Measurements from ENCODE around the gene PHF12. TPM values are rescaled to one million over a fixed set of nuclear protein-coding genes. Genes with fewer than 3 reads are reported as not detected.

Gene PHF12
- total and polyA plus RNA-seq, 9 donors = 16.5 to 37.1 (median 32.5) TPM

GRCh38 chr17:28956861-28957260, 5.5 kb upstream of the PHF12 start:
- WGBS (ENCODE audit: insufficient coverage) = 93% methylated on average over 2 of the region's 3 CpGs
- H3K27me3 ChIP-seq (ENCODE audit: control insufficient read depth, insufficient read depth, low read length) = no peaks in the 10 kb centered on the region
- peaks cover 13% of the 10 kb centered on the region for H3K4me1 ChIP-seq (ENCODE audit: control insufficient read depth, insufficient read depth, low read length)
- no peak overlapping the region for H3K4me3 ChIP-seq (ENCODE audit: low read length)
- H3K36me3 ChIP-seq (ENCODE audit: control insufficient read depth, insufficient read depth, low read length) = no peaks in the 10 kb centered on the region
- no peak for DNase-seq
- H3K27ac ChIP-seq (ENCODE audit: low read length) = no peak overlapping the region
- H3K9me3 ChIP-seq (replicated peaks; ENCODE audit: control insufficient read depth, low read depth, low read length) = no peaks in the 10 kb centered on the region

GRCh38 chr17:28956112-28956511, 4.8 kb upstream of the PHF12 start:
- H3K36me3 ChIP-seq (ENCODE audit: control insufficient read depth, insufficient read depth, low read length) = no peaks in the 10 kb centered on the region
- no peak overlapping the region for H3K4me3 ChIP-seq (ENCODE audit: low read length)
- H3K9me3 ChIP-seq (replicated peaks; ENCODE audit: control insufficient read depth, low read depth, low read length) = no peaks in the 10 kb centered on the region
- 24% methylated on average over 3 of the region's 7 CpGs for WGBS (ENCODE audit: insufficient coverage)
- DNase-seq = no peak
- H3K27ac ChIP-seq (ENCODE audit: low read length) = no peak overlapping the region
- no peaks in the 10 kb centered on the region for H3K27me3 ChIP-seq (ENCODE audit: control insufficient read depth, insufficient read depth, low read length)
- H3K4me1 ChIP-seq (ENCODE audit: control insufficient read depth, insufficient read depth, low read length) = peaks cover 13% of the 10 kb centered on the region

- no peaks in the 10 kb centered on the region for H3K27me3 ChIP-seq (ENCODE audit: control insufficient read depth, insufficient read depth, low read length)
Observed at GRCh38 chr17:28955408-28955807, 4.1 kb upstream of the PHF12 start.

GRCh38 chr17:28954886-28955285, 3.6 kb upstream of the PHF12 start:
- H3K36me3 ChIP-seq (ENCODE audit: control insufficient read depth, insufficient read depth, low read length) = no peaks in the 10 kb centered on the region
- no peak overlapping the region for H3K4me3 ChIP-seq (ENCODE audit: low read length)
- H3K27me3 ChIP-seq (ENCODE audit: control insufficient read depth, insufficient read depth, low read length) = no peaks in the 10 kb centered on the region
- DNase-seq = no peak
- WGBS (ENCODE audit: insufficient coverage) = 100% methylated on average over 1 of the region's 2 CpGs
- H3K9me3 ChIP-seq (replicated peaks; ENCODE audit: control insufficient read depth, low read depth, low read length) = no peaks in the 10 kb centered on the region
- peaks cover 13% of the 10 kb centered on the region for H3K4me1 ChIP-seq (ENCODE audit: control insufficient read depth, insufficient read depth, low read length)
- H3K27ac ChIP-seq (ENCODE audit: low read length) = no peak overlapping the region

More at GRCh38 chr17:28955408-28955807, 4.1 kb upstream of the PHF12 start:
- DNase-seq = no peak
- H3K9me3 ChIP-seq (replicated peaks; ENCODE audit: control insufficient read depth, low read depth, low read length) = no peaks in the 10 kb centered on the region
- peaks cover 13% of the 10 kb centered on the region for H3K4me1 ChIP-seq (ENCODE audit: control insufficient read depth, insufficient read depth, low read length)
- no peak overlapping the region for H3K4me3 ChIP-seq (ENCODE audit: low read length)
- WGBS (ENCODE audit: insufficient coverage) = 84% methylated on average over 3 of the region's 5 CpGs
- no peaks in the 10 kb centered on the region for H3K36me3 ChIP-seq (ENCODE audit: control insufficient read depth, insufficient read depth, low read length)
- no peak overlapping the region for H3K27ac ChIP-seq (ENCODE audit: low read length)

GRCh38 chr17:28953444-28954118, 2.3 kb upstream of the PHF12 start:
- no peak overlapping the region for H3K27ac ChIP-seq (ENCODE audit: low read length)
- peak; percentile 71 for DNase-seq
- no peaks in the 10 kb centered on the region for H3K9me3 ChIP-seq (replicated peaks; ENCODE audit: control insufficient read depth, low read depth, low read length)
- H3K4me3 ChIP-seq (ENCODE audit: low read length) = no peak overlapping the region
- H3K27me3 ChIP-seq (ENCODE audit: control insufficient read depth, insufficient read depth, low read length) = no peaks in the 10 kb centered on the region
- H3K36me3 ChIP-seq (ENCODE audit: control insufficient read depth, insufficient read depth, low read length) = no peaks in the 10 kb centered on the region
- H3K4me1 ChIP-seq (ENCODE audit: control insufficient read depth, insufficient read depth, low read length) = peaks cover 13% of the 10 kb centered on the region
- WGBS (ENCODE audit: insufficient coverage) = 14% methylated on average over 3 of the region's 5 CpGs

GRCh38 chr17:28951991-28952975, 965 bp upstream of the PHF12 start:
- H3K27me3 ChIP-seq (ENCODE audit: control insufficient read depth, insufficient read depth, low read length) = no peaks in the 10 kb centered on the region
- no peaks in the 10 kb centered on the region for H3K9me3 ChIP-seq (replicated peaks; ENCODE audit: control insufficient read depth, low read depth, low read length)
- H3K4me3 ChIP-seq (ENCODE audit: low read length) = peak overlapping the region; percentile 70
- H3K36me3 ChIP-seq (ENCODE audit: control insufficient read depth, insufficient read depth, low read length) = no peaks in the 10 kb centered on the region
- H3K27ac ChIP-seq (ENCODE audit: low read length) = peak overlapping the region; percentile 100
- WGBS (ENCODE audit: insufficient coverage) = 7% methylated on average over 28 of the region's 36 CpGs
- peaks cover 15% of the 10 kb centered on the region for H3K4me1 ChIP-seq (ENCODE audit: control insufficient read depth, insufficient read depth, low read length)
- DNase-seq = peak; percentile 100

GRCh38 chr17:28950752-28951427, 428 bp downstream of the PHF12 start:
- H3K9me3 ChIP-seq (replicated peaks; ENCODE audit: control insufficient read depth, low read depth, low read length) = no peaks in the 10 kb centered on the region
- peak; percentile 57 for DNase-seq
- WGBS (ENCODE audit: insufficient coverage) = under 1% methylated on average over 27 of the region's 51 CpGs
- peak overlapping the region; percentile 93 for H3K27ac ChIP-seq (ENCODE audit: low read length)
- H3K36me3 ChIP-seq (ENCODE audit: control insufficient read depth, insufficient read depth, low read length) = no peaks in the 10 kb centered on the region
- peaks cover 15% of the 10 kb centered on the region for H3K4me1 ChIP-seq (ENCODE audit: control insufficient read depth, insufficient read depth, low read length)
- no peaks in the 10 kb centered on the region for H3K27me3 ChIP-seq (ENCODE audit: control insufficient read depth, insufficient read depth, low read length)
- peak overlapping the region; percentile 88 for H3K4me3 ChIP-seq (ENCODE audit: low read length)

- H3K9me3 ChIP-seq (replicated peaks; ENCODE audit: control insufficient read depth, low read depth, low read length) = no peaks in the 10 kb centered on the region
- DNase-seq = peak; percentile 78
- no peaks in the 10 kb centered on the region for H3K36me3 ChIP-seq (ENCODE audit: control insufficient read depth, insufficient read depth, low read length)
- H3K4me1 ChIP-seq (ENCODE audit: control insufficient read depth, insufficient read depth, low read length) = peaks cover 12% of the 10 kb centered on the region
- no peaks in the 10 kb centered on the region for H3K27me3 ChIP-seq (ENCODE audit: control insufficient read depth, insufficient read depth, low read length)
- H3K4me3 ChIP-seq (ENCODE audit: low read length) = peak overlapping the region; percentile 88
- 1% methylated on average over 33 of the region's 43 CpGs for WGBS (ENCODE audit: insufficient coverage)
- peak overlapping the region; percentile 93 for H3K27ac ChIP-seq (ENCODE audit: low read length)
Observed at GRCh38 chr17:28950017-28950751, 1.1 kb downstream of the PHF12 start.

GRCh38 chr17:28949185-28950016, 1.9 kb downstream of the PHF12 start:
- under 1% methylated on average over 54 of the region's 61 CpGs for WGBS (ENCODE audit: insufficient coverage)
- Histone ChIP-seq H3K9me3 (replicated peaks; ENCODE audit: control insufficient read depth, low read depth, low read length) (no peaks in the 10 kb centered on the region), H3K27ac (ENCODE audit: low read length) (peak overlapping the region; percentile 93), H3K36me3 (ENCODE audit: control insufficient read depth, insufficient read depth, low read length) (no peaks in the 10 kb centered on the region), H3K4me3 (ENCODE audit: low read length) (peak overlapping the region; percentile 88), H3K4me1 (ENCODE audit: control insufficient read depth, insufficient read depth, low read length) (peaks cover 8% of the 10 kb centered on the region), H3K27me3 (ENCODE audit: control insufficient read depth, insufficient read depth, low read length) (no peaks in the 10 kb centered on the region)
- peak; percentile 78 for DNase-seq
